GM12864 (cell line): Measurements from ENCODE around the gene TLE4.
"Not testable (repeated sequence)": the region's sequence is repeated elsewhere in the genome, so short reads cannot be mapped to it uniquely, and the experiment has no call there.

Experiments
- DNase-seq: peaks from one replicate; pipeline ENCODE4 v3.0.0-alpha.2; 2011; ENCODE audit warnings: low read depth
- H3K4me3 ChIP-seq: 2 replicates; pipeline ENCODE4 v1.5.1; 2011; ENCODE audit warnings: mild to moderate bottlenecking, low read depth, low read length, control low read depth
- TF ChIP-seq, protein P1 (sequence below): IDR thresholded peaks from 2 replicates; pipeline ENCODE4 v1.5.1; 2011; ENCODE audit warnings: low read depth, mild to moderate bottlenecking, moderate library complexity, low read length, control low read depth, inconsistent platforms; ENCODE audit errors: missing control alignments

The TLE4 gene

DNA sequence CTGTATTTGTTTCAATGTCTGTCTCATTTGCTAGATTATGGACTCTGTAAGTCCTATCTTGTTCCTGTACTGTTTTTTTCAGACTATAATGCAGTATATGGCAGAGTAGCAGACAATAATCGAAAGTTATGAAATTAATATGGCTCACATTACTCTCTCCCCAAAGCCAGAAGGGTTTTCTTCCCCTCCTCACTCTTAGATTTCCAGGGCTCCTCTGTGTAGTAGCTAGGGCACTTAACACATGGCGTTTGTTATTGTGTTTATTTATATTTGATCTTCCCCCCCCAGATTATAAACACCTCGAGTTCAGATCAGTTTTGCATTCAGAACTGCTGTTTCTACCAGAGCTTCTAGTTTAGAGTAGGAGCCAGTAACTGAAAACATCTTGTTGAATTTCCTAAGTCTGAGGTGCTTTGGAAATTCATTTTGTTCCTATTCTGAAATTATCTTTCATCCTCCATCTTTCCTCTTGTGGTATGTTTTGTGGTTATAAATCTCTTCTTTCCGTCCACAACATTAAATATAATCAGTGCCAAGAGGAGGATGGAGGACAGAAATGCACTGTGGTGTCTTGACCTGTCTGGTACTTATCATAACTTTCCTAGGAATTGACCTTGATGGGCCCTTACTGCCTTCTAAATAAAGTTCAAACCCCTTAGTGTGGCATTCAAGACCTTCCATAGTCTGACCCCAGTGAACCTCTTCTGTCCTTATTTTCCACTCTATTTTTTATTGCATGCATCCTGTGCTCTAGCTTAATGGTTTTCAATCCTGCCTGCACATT lies 27.0 kb downstream of the TLE4 start:
- no peak for DNase-seq
- no peak overlapping the region for H3K4me3 ChIP-seq
- TF ChIP-seq, protein P1, sequence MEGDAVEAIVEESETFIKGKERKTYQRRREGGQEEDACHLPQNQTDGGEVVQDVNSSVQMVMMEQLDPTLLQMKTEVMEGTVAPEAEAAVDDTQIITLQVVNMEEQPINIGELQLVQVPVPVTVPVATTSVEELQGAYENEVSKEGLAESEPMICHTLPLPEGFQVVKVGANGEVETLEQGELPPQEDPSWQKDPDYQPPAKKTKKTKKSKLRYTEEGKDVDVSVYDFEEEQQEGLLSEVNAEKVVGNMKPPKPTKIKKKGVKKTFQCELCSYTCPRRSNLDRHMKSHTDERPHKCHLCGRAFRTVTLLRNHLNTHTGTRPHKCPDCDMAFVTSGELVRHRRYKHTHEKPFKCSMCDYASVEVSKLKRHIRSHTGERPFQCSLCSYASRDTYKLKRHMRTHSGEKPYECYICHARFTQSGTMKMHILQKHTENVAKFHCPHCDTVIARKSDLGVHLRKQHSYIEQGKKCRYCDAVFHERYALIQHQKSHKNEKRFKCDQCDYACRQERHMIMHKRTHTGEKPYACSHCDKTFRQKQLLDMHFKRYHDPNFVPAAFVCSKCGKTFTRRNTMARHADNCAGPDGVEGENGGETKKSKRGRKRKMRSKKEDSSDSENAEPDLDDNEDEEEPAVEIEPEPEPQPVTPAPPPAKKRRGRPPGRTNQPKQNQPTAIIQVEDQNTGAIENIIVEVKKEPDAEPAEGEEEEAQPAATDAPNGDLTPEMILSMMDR: no peak

- TF ChIP-seq, protein P1: no peak
- no peak for DNase-seq
- H3K4me3 ChIP-seq: no peak overlapping the region
These were observed 28.7 kb downstream of the TLE4 start for GRCh38 chr9:79600466-79600865.

GRCh38 chr9:79603222-79603920 lies 31.6 kb downstream of the TLE4 start:
- no peak overlapping the region for H3K4me3 ChIP-seq
- DNase-seq: no peak
- TF ChIP-seq, protein P1: no peak

- TF ChIP-seq, protein P1: no peak
- H3K4me3 ChIP-seq: no peak overlapping the region
- no peak for DNase-seq
These were observed 32.4 kb downstream of the TLE4 start for GRCh38 chr9:79604149-79604548.

GRCh38 chr9:79604921-79605562 lies 33.3 kb downstream of the TLE4 start:
- TF ChIP-seq, protein P1: no peak
- H3K4me3 ChIP-seq: no peak overlapping the region
- no peak for DNase-seq

GRCh38 chr9:79606529-79606928 lies 34.8 kb downstream of the TLE4 start:
- DNase-seq: not testable (repeated sequence)

GRCh38 chr9:79609468-79610018 lies 37.8 kb downstream of the TLE4 start:
- TF ChIP-seq, protein P1: no peak
- no peak overlapping the region for H3K4me3 ChIP-seq
- no peak for DNase-seq

More at GRCh38 chr9:79606529-79606928, 34.8 kb downstream of the TLE4 start:
- H3K4me3 ChIP-seq: not testable (repeated sequence)
